ENCODE results near the gene CLMP. TPM values are rescaled to one million over a fixed set of nuclear protein-coding genes. Genes with fewer than 3 reads are reported as not detected.

The CLMP gene
- polyA plus RNA-seq, 1 donor from 2014 or later = not detected

DNA sequence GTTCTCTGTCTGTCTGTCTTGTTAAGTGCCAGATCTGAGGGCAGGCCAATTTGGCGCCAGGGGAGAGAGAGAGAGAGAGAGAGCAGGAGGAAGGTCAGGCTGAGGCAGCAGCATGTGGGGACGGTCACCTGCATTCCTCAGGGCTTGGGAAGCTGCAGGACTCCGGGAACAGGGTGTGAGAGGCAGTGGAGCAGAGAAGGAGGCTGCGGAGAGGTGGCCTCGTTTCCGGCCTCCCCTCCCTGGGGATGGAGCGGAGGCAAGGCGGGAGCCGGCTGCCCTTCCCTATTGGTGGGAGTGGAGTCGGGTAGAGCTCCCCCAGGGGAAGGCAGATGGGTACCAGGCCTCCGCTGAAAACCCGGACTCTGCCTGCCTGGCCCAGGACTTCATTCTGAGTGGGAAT lies 9.7 kb downstream of the CLMP start:
- Histone ChIP-seq H3K36me3 (ENCODE audit: insufficient read depth, low read length) (no peaks in the 10 kb centered on the region), H4K20me1 (ENCODE audit: insufficient read depth) (no peaks in the 10 kb centered on the region)
- TF ChIP-seq SMC3 (conservative IDR thresholded peaks at IDR 0.05; ENCODE audit: poor library complexity) = no peak
- no peak for TF ChIP-seq MXI1 (conservative IDR thresholded peaks at IDR 0.05; ENCODE audit: poor library complexity, severe bottlenecking)
- no peak for TF ChIP-seq EZH2 (IDR thresholded peaks at IDR 0.05; ENCODE audit: borderline replicate concordance, insufficient read depth, low read length, poor library complexity, severe bottlenecking)
- TF ChIP-seq RAD21 (conservative IDR thresholded peaks at IDR 0.05) = no peak
- TF ChIP-seq CTCF (IDR thresholded peaks at IDR 0.05; ENCODE audit: poor library complexity, severe bottlenecking) = no peak
- no peak for TF ChIP-seq TAF1 (IDR thresholded peaks at IDR 0.05; ENCODE audit: low read depth)
- no peak for TF ChIP-seq POLR2AphosphoS5 (IDR thresholded peaks at IDR 0.05)
- no peak for TF ChIP-seq EP300 (conservative IDR thresholded peaks at IDR 0.05; ENCODE audit: poor library complexity, severe bottlenecking)
- TF ChIP-seq, protein P1, sequence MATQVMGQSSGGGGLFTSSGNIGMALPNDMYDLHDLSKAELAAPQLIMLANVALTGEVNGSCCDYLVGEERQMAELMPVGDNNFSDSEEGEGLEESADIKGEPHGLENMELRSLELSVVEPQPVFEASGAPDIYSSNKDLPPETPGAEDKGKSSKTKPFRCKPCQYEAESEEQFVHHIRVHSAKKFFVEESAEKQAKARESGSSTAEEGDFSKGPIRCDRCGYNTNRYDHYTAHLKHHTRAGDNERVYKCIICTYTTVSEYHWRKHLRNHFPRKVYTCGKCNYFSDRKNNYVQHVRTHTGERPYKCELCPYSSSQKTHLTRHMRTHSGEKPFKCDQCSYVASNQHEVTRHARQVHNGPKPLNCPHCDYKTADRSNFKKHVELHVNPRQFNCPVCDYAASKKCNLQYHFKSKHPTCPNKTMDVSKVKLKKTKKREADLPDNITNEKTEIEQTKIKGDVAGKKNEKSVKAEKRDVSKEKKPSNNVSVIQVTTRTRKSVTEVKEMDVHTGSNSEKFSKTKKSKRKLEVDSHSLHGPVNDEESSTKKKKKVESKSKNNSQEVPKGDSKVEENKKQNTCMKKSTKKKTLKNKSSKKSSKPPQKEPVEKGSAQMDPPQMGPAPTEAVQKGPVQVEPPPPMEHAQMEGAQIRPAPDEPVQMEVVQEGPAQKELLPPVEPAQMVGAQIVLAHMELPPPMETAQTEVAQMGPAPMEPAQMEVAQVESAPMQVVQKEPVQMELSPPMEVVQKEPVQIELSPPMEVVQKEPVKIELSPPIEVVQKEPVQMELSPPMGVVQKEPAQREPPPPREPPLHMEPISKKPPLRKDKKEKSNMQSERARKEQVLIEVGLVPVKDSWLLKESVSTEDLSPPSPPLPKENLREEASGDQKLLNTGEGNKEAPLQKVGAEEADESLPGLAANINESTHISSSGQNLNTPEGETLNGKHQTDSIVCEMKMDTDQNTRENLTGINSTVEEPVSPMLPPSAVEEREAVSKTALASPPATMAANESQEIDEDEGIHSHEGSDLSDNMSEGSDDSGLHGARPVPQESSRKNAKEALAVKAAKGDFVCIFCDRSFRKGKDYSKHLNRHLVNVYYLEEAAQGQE (IDR thresholded peaks at IDR 0.05; ENCODE audit: borderline replicate concordance) = no peak

DNA sequence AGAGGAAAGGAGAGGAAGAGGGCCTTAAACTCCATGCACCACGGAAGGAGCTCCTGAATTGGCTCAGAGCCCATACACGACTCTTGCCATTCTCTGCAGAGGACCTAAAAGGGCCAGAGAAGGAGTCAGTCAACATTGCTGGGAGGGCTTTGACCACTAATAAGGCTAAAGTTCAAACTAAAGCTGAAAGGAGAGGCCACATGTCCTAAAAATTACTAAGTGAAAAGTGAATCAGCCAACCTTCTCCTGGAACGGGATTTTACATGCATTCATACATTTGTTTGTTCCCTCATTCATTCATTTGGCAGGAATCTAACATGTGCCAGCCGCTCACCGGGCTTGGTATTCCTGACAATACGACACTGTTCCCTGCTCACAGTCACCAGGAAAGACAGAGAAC lies 10.5 kb downstream of the CLMP start:
- Histone ChIP-seq H3K27me3 (ENCODE audit: insufficient read depth, low read depth, low read length) (no peaks in the 10 kb centered on the region), H3K36me3 (ENCODE audit: insufficient read depth, low read length) (no peaks in the 10 kb centered on the region), H4K20me1 (ENCODE audit: insufficient read depth) (no peaks in the 10 kb centered on the region), H2AFZ (ENCODE audit: low read depth, low read length) (no peak overlapping the region), H3K9ac (ENCODE audit: low read length) (no peak overlapping the region), H3K4me2 (ENCODE audit: low read length) (no peak overlapping the region), H3K9me2 (ENCODE audit: insufficient read depth, low read length) (no peaks in the 10 kb centered on the region), H3K9me3 (ENCODE audit: low read length) (no peaks in the 10 kb centered on the region), H3F3A (ENCODE audit: insufficient read depth, low read length, poor library complexity, severe bottlenecking) (no peaks in the 10 kb centered on the region), H3K79me2 (replicated peaks; ENCODE audit: insufficient read depth, low read length) (no peaks in the 10 kb centered on the region), H3K4me3 (ENCODE audit: low read length) (no peak overlapping the region), H3K27ac (ENCODE audit: low read length) (no peak overlapping the region)
- no peak for TF ChIP-seq EZH2 (IDR thresholded peaks at IDR 0.05; ENCODE audit: borderline replicate concordance, insufficient read depth, low read length, poor library complexity, severe bottlenecking)
- TF ChIP-seq TAF1 (IDR thresholded peaks at IDR 0.05; ENCODE audit: low read depth) = no peak
- TF ChIP-seq CTCF (IDR thresholded peaks at IDR 0.05; ENCODE audit: poor library complexity, severe bottlenecking) = no peak

More for the DNA sequence above, 9.7 kb downstream of the CLMP start:
- Histone ChIP-seq H3K4me2 (ENCODE audit: low read length) (no peak overlapping the region), H3K4me3 (ENCODE audit: low read length) (no peak overlapping the region), H3F3A (ENCODE audit: insufficient read depth, low read length, poor library complexity, severe bottlenecking) (no peaks in the 10 kb centered on the region), H3K9me2 (ENCODE audit: insufficient read depth, low read length) (no peaks in the 10 kb centered on the region), H3K79me2 (replicated peaks; ENCODE audit: insufficient read depth, low read length) (no peaks in the 10 kb centered on the region), H3K27ac (ENCODE audit: low read length) (no peak overlapping the region), H3K9ac (ENCODE audit: low read length) (no peak overlapping the region), H3K27me3 (ENCODE audit: insufficient read depth, low read depth, low read length) (no peaks in the 10 kb centered on the region), H3K9me3 (ENCODE audit: low read length) (no peaks in the 10 kb centered on the region), H2AFZ (ENCODE audit: low read depth, low read length) (no peak overlapping the region)
